Vagina (tissue), 2 donors: ENCODE results near the gene RANBP3.

Experiments
- CTCF ChIP-seq, 3 experiments: fragments of 450-650 bp in 2 of 3; fragments of 200-600 bp in 1 of 3; sonication (generic) in 1 of 3; IDR thresholded peaks; one replicate each; pipeline ENCODE4 v1.5.1; 2017 to 2019; ENCODE audit warnings: antibody characterized with exemption in 3 of 3, mild to moderate bottlenecking in 2 of 3, moderate library complexity in 2 of 3
- POLR2A ChIP-seq, 2 donors: fragments of 450-650 bp; IDR thresholded peaks; one replicate each; pipeline ENCODE4 v1.6.1; 2017; ENCODE audit warnings: antibody characterized with exemption in 2 of 2, mild to moderate bottlenecking in 2 of 2, moderate library complexity in 2 of 2

GRCh38 chr19:5985098-5985783 is 7.3 kb upstream of the RANBP3 start:
- TF ChIP-seq POLR2A (IDR thresholded peaks at IDR 0.05) (no peak), CTCF (IDR thresholded peaks at IDR 0.05) (no peak)
